Measurements from ENCODE around the gene AGAP2.

AGAP2 gene

GRCh38 chr12:57694459-57695019 lies 44.0 kb downstream of the AGAP2 start:
- Histone ChIP-seq H3K27ac (peak overlapping the region; percentile 61), H2AFZ (peak overlapping the region; percentile 86), H3K9ac (no peak overlapping the region), H3K27me3 (ENCODE audit: control insufficient read depth, insufficient read depth, low read length) (no peaks in the 10 kb centered on the region), H3K36me3 (ENCODE audit: control insufficient read depth, insufficient read depth, low read length) (no peaks in the 10 kb centered on the region), H3K4me2 (ENCODE audit: low read length) (peak overlapping the region; percentile 95), H3K79me2 (no peaks in the 10 kb centered on the region), H3K4me1 (no peaks in the 10 kb centered on the region), H3K9me3 (ENCODE audit: control insufficient read depth, low read length) (no peaks in the 10 kb centered on the region), H3K4me3 (ENCODE audit: low read depth, low read length) (peak overlapping the region; percentile 99)
- TF ChIP-seq, protein P1, sequence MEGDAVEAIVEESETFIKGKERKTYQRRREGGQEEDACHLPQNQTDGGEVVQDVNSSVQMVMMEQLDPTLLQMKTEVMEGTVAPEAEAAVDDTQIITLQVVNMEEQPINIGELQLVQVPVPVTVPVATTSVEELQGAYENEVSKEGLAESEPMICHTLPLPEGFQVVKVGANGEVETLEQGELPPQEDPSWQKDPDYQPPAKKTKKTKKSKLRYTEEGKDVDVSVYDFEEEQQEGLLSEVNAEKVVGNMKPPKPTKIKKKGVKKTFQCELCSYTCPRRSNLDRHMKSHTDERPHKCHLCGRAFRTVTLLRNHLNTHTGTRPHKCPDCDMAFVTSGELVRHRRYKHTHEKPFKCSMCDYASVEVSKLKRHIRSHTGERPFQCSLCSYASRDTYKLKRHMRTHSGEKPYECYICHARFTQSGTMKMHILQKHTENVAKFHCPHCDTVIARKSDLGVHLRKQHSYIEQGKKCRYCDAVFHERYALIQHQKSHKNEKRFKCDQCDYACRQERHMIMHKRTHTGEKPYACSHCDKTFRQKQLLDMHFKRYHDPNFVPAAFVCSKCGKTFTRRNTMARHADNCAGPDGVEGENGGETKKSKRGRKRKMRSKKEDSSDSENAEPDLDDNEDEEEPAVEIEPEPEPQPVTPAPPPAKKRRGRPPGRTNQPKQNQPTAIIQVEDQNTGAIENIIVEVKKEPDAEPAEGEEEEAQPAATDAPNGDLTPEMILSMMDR (IDR thresholded peaks at IDR 0.05), result no peak

- peak within 1 kb of the TSS; percentile 61 for H3K27ac ChIP-seq
- peak within 1 kb of the TSS; percentile 86 for H2AFZ ChIP-seq
- no peaks in the 10 kb centered on the region for H3K9me3 ChIP-seq (ENCODE audit: control insufficient read depth, low read length)
- no peaks in the 10 kb centered on the region for H3K36me3 ChIP-seq (ENCODE audit: control insufficient read depth, insufficient read depth, low read length)
- no peak within 1 kb of the TSS for H3K9ac ChIP-seq
- peak within 1 kb of the TSS; percentile 99 for H3K4me3 ChIP-seq (ENCODE audit: low read depth, low read length)
- TF ChIP-seq, protein P1 (IDR thresholded peaks at IDR 0.05), result peak; percentile 92
- peak within 1 kb of the TSS; percentile 95 for H3K4me2 ChIP-seq (ENCODE audit: low read length)
- H3K4me1 ChIP-seq, result no peaks in the 10 kb centered on the region
- no peaks in the 10 kb centered on the region for H3K27me3 ChIP-seq (ENCODE audit: control insufficient read depth, insufficient read depth, low read length)
- H3K79me2 ChIP-seq, result no peaks in the 10 kb centered on the region
These were observed 44.7 kb downstream of the AGAP2 start, which contains the start of gene OS9 for GRCh38 chr12:57693659-57694458. Gene OS9, plus strand, starts transcription at chr12:57694132. Its CDS starts 30 bp downstream, at chr12:57694162.

- H3K27me3 ChIP-seq (ENCODE audit: control insufficient read depth, insufficient read depth, low read length), result no peaks in the 10 kb centered on the region
- H3K9ac ChIP-seq, result no peak overlapping the region
- H3K36me3 ChIP-seq (ENCODE audit: control insufficient read depth, insufficient read depth, low read length), result no peaks in the 10 kb centered on the region
- H3K9me3 ChIP-seq (ENCODE audit: control insufficient read depth, low read length), result no peaks in the 10 kb centered on the region
- no peaks in the 10 kb centered on the region for H3K4me1 ChIP-seq
- peak overlapping the region; percentile 59 for H3K4me2 ChIP-seq (ENCODE audit: low read length)
- TF ChIP-seq, protein P1 (IDR thresholded peaks at IDR 0.05), result no peak
- peak overlapping the region; percentile 99 for H3K4me3 ChIP-seq (ENCODE audit: low read depth, low read length)
- H3K79me2 ChIP-seq, result no peaks in the 10 kb centered on the region
- no peak overlapping the region for H3K27ac ChIP-seq
- peak overlapping the region; percentile 48 for H2AFZ ChIP-seq
These were observed 45.3 kb downstream of the AGAP2 start for GRCh38 chr12:57693317-57693658.

DNA sequence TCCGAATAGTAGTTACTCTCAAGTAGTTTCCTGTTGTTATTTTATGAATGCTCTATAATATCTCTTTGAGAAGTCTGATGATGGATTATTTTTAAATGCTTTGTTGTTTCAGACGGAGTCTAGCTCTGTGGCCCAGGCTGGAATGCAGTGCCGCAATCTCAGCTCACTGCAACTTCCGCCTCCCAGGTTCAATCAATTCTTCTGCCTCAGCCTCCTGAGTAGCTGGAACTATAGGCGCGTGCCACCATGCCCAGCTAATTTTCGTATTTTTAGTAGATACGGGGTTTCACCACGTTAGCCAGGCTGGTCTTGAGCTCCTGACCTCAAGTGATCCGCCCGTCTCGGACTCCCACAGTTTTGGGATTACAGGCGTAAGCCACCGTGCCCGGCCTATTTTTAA lies 46.0 kb downstream of the AGAP2 start:
- TF ChIP-seq, protein P1 (IDR thresholded peaks at IDR 0.05), result no peak
- H2AFZ ChIP-seq, result no peak overlapping the region

More for the DNA sequence above, 46.0 kb downstream of the AGAP2 start:
- no peak overlapping the region for H3K9ac ChIP-seq
- no peak overlapping the region for H3K27ac ChIP-seq
- no peaks in the 10 kb centered on the region for H3K9me3 ChIP-seq (ENCODE audit: control insufficient read depth, low read length)
- H3K36me3 ChIP-seq (ENCODE audit: control insufficient read depth, insufficient read depth, low read length), result no peaks in the 10 kb centered on the region
- no peaks in the 10 kb centered on the region for H3K4me1 ChIP-seq
- H3K27me3 ChIP-seq (ENCODE audit: control insufficient read depth, insufficient read depth, low read length), result no peaks in the 10 kb centered on the region
- no peak overlapping the region for H3K4me2 ChIP-seq (ENCODE audit: low read length)
- H3K4me3 ChIP-seq (ENCODE audit: low read depth, low read length), result no peak overlapping the region
- H3K79me2 ChIP-seq, result no peaks in the 10 kb centered on the region
